SK-N-MC (cell line): ENCODE data around the gene PTPRN2.

Experiments
- EZH2 ChIP-seq: fragments of 200-600 bp; sonication (generic); IDR thresholded peaks from one replicate; pipeline ENCODE4 v1.6.1; 2017; ENCODE audit warnings: antibody characterized with exemption
- FOXP2 ChIP-seq: optimal IDR thresholded peaks from 2 replicates; pipeline ENCODE3; 2011; ENCODE audit warnings: mild to moderate bottlenecking, moderate library complexity; ENCODE audit not compliant: insufficient read depth; ENCODE audit errors: extremely low read length, control extremely low read depth
- POLR2AphosphoS5 ChIP-seq: IDR thresholded peaks from 2 replicates; pipeline ENCODE4 v1.6.1; 2012; ENCODE audit warnings: mild to moderate bottlenecking, low read depth, low read length, borderline replicate concordance

- TF ChIP-seq POLR2AphosphoS5 = no peak
- no peak for TF ChIP-seq EZH2
- TF ChIP-seq FOXP2 = no peak
These were observed 236.1 kb downstream of the PTPRN2 start for GRCh38 chr7:158351481-158351880.
